HepG2 (cell line): Measurements from ENCODE around the gene MS4A7. TPM values are rescaled to one million over a fixed set of nuclear protein-coding genes. Genes with fewer than 3 reads are reported as not detected.

Source experiments
- ATAC-seq: fragments of 200-7000 bp; cut with Tn5 transposase; 3 replicates; pipeline ENCODE4 v1.9.1; 2020; ENCODE audit warnings: mild to moderate bottlenecking, moderate library complexity
- BruUV-seq: library from RNA; stranded (reverse); fragments of 400-500 nt; replicated peaks from 2 replicates; lab custom pipeline; 2021; lab: Mats Ljungman, UMichigan
- CTCF ChIA-PET: fragments of 300-600 bp; formaldehyde crosslinking; extraction: SDS; loops from one replicate; lab custom pipeline; 2021; ENCODE audit warnings: low total read pairs, inconsistent platforms, low intra/inter-chr PET ratio; lab: Yijun Ruan, JAX
- POLR2A ChIA-PET: fragments of 350-600 bp; sonication (Branson Sonifier 250); formaldehyde crosslinking; loops from one replicate; lab custom pipeline; 2020; ENCODE audit warnings: antibody characterized with exemption, inconsistent platforms; lab: Yijun Ruan, JAX
- DNase-seq: peaks from one replicate; pipeline ENCODE4 v3.0.0-alpha.2; 2015; ENCODE audit warnings: low spot score
- FAIRE-seq: peaks from 3 replicates; lab custom pipeline; 2011; peaks lifted over from hg19 to GRCh38; lab: Jason Lieb, UNC
- H2AFZ ChIP-seq: one replicate; pipeline ENCODE4 v1.6.1; 2011; ENCODE audit warnings: low read length, inconsistent platforms
- H3K27ac ChIP-seq: fragments of 300-600 bp; 3 replicates; pipeline ENCODE4 v1.8.0; 2011; ENCODE audit warnings: mixed run types, mild to moderate bottlenecking, mixed read lengths, low read length, inconsistent platforms; ENCODE audit not compliant: insufficient read depth; ENCODE audit errors: extremely low read length
- H3K27me3 ChIP-seq, 2 experiments: fragments of 200-600 bp in 1 of 2; 2 replicates in 1 of 2; 3 replicates in 1 of 2; pipeline versions ENCODE4 v1.6.0 to v1.8.0; 2011; ENCODE audit warnings: low read length in 2 of 2, mild to moderate bottlenecking in 2 of 2, moderate library complexity in 2 of 2, inconsistent platforms in 1 of 2; ENCODE audit not compliant: insufficient read depth in 2 of 2, control insufficient read depth in 1 of 2
- H3K36me3 ChIP-seq, 2 experiments: fragments of 200-600 bp in 1 of 2; replicated peaks in 1 of 2; 2 replicates in 1 of 2; 3 replicates in 1 of 2; pipeline versions ENCODE4 v1.5.1 to v1.8.0; 2011; ENCODE audit warnings: low read length in 2 of 2, inconsistent platforms in 1 of 2; ENCODE audit not compliant: insufficient read depth in 2 of 2, control insufficient read depth in 1 of 2
- H3K4me1 ChIP-seq: 2 replicates; pipeline ENCODE4 v1.5.1; 2012; ENCODE audit warnings: low read length, inconsistent platforms; ENCODE audit not compliant: insufficient read depth
- H3K4me2 ChIP-seq: 2 replicates; pipeline ENCODE4 v1.6.0; 2011; ENCODE audit warnings: low read depth, low read length, inconsistent platforms
- H3K4me3 ChIP-seq, 3 experiments: fragments of 200-600 bp in 1 of 3; sonication (generic), shearing (Covaris generic) in 1 of 3; replicated peaks in 1 of 3; 2 replicates each; pipeline ENCODE4 v1.5.1; 2011 to 2016; ENCODE audit warnings: low read length in 3 of 3, inconsistent platforms in 2 of 3, low read depth in 2 of 3, mild to moderate bottlenecking in 2 of 3, control low read depth in 1 of 3, mixed read lengths in 1 of 3; ENCODE audit not compliant: insufficient read depth in 1 of 3
- H3K79me2 ChIP-seq: one replicate; pipeline ENCODE4 v1.6.1; 2011; ENCODE audit warnings: low read length, inconsistent platforms; ENCODE audit not compliant: insufficient read depth
- H3K9ac ChIP-seq: 2 replicates; pipeline ENCODE4 v1.6.0; 2011; ENCODE audit warnings: mild to moderate bottlenecking, low read depth, low read length, inconsistent platforms; ENCODE audit not compliant: insufficient read depth
- H3K9me3 ChIP-seq: 2 replicates; pipeline ENCODE4 v1.5.1; 2012; ENCODE audit warnings: mild to moderate bottlenecking, low read length
- H4K20me1 ChIP-seq: 2 replicates; pipeline ENCODE4 v1.6.0; 2011; ENCODE audit warnings: inconsistent platforms, mild to moderate bottlenecking, low read length, moderate library complexity; ENCODE audit not compliant: insufficient read depth
- ATF5 ChIP-seq: sonication (generic); formaldehyde crosslinking; IDR thresholded peaks from 2 replicates; pipeline ENCODE4 v1.4.0; 2020; ENCODE audit warnings: mild to moderate bottlenecking, low read depth, missing genetic modification reagents
- BCL6 ChIP-seq: IDR thresholded peaks from 2 replicates; pipeline ENCODE4 v1.6.1; 2016; ENCODE audit warnings: missing genetic modification reagents, missing compliant biosample characterization
- FOXC1 ChIP-seq: sonication (generic); formaldehyde crosslinking; IDR thresholded peaks from 2 replicates; pipeline ENCODE4 v1.8.0; 2022; ENCODE audit warnings: mild to moderate bottlenecking, missing genetic modification reagents, borderline replicate concordance
- PCBP2 ChIP-seq: fragments of 200-400 bp; formaldehyde crosslinking; optimal IDR thresholded peaks from 2 replicates; pipeline ENCODE3; 2018; ENCODE audit warnings: low read length, low read depth; ENCODE audit not compliant: poor library complexity, severe bottlenecking
- ZBTB37 ChIP-seq: sonication (generic); formaldehyde crosslinking; IDR thresholded peaks from 2 replicates; pipeline ENCODE4 v1.4.0; 2020; ENCODE audit warnings: mild to moderate bottlenecking, missing genetic modification reagents
- ZMAT3 ChIP-seq: sonication (generic); formaldehyde crosslinking; conservative IDR thresholded peaks from 2 replicates; pipeline ENCODE4 v1.7.0; 2021; ENCODE audit warnings: missing genetic modification reagents
- ZNF142 ChIP-seq: sonication (generic); formaldehyde crosslinking; IDR thresholded peaks from 2 replicates; pipeline ENCODE4 v1.4.0; 2020; ENCODE audit warnings: missing genetic modification reagents
- ZNF780A ChIP-seq: sonication (generic); formaldehyde crosslinking; IDR thresholded peaks from 2 replicates; pipeline ENCODE4 v1.8.0; 2022; ENCODE audit warnings: mild to moderate bottlenecking, missing genetic modification reagents, moderate library complexity
- WGBS: methylation state at CpG from one replicate; pipeline ENCODE4 v1.1.6; 2017; ENCODE audit warnings: low lambda C conversion rate; 5-methylcytosine and 5-hydroxymethylcytosine counted together
- in situ Hi-C: cut with HindIII; loops from 2 replicates; pipeline ENCODE4 v1.10.0; 2017; ENCODE audit warnings: low pct_unique_long_range_greater_than_20kb; ENCODE audit not compliant: extremely low pct_ligation_motif_present
- intact Hi-C: fragments of 100-400 bp; cut with micrococcal nuclease; formaldehyde crosslinking; loops from one replicate; pipeline ENCODE4 v1.10.0; 2022; ENCODE audit not compliant: unreplicated experiment
- polyA plus RNA-seq, 8 experiments: library from polyadenylated mRNA; depleted of rRNA in 3 of 8; stranded (reverse) in 7 of 8; unstranded in 1 of 8; fragments of >200 nt; fragmentation: Illumina TruSeq in 4 of 8; extraction: Trizol in 4 of 8; gene quantifications; 2 replicates each; pipeline versions ENCODE4 v1.2.1 to v1.2.3, GENCODE V29; 2011 to 2016; ENCODE audit warnings: low read depth in 4 of 8, missing spikeins in 1 of 8, mixed read lengths in 1 of 8; ENCODE audit not compliant: insufficient read depth in 1 of 8
- total RNA-seq, 5 experiments: library from RNA; depleted of rRNA; stranded (reverse); fragments of >200 nt; fragmentation: Illumina TruSeq; extraction: Trizol; gene quantifications; 2 replicates each; pipeline ENCODE4 v1.2.3, GENCODE V29; 2016; ENCODE audit warnings: low read depth in 1 of 5
- TF ChIP-seq, protein P1 (sequence below): sonication (generic); formaldehyde crosslinking; IDR thresholded peaks from 2 replicates; pipeline ENCODE4 v1.8.0; 2022; ENCODE audit warnings: low read depth, missing genetic modification reagents
- TF ChIP-seq, protein P2 (sequence below): sonication (generic); formaldehyde crosslinking; conservative IDR thresholded peaks from 2 replicates; pipeline ENCODE4 v1.8.0; 2022; ENCODE audit warnings: mild to moderate bottlenecking, moderate library complexity, missing genetic modification reagents
- TF ChIP-seq, protein P3 (sequence below): IDR thresholded peaks from 2 replicates; pipeline ENCODE4 v1.6.1; 2012; ENCODE audit warnings: inconsistent platforms

The MS4A7 gene
- total and polyA plus RNA-seq, 2 of the 13 experiments (the other 11 are each of a cell fraction or from before 2014, with no cell fraction given): not detected

- TF ChIP-seq ATF5: no peak
- no peak for TF ChIP-seq ZMAT3 (CRISPR knock-in tag)
- no peak for TF ChIP-seq ZNF780A
- no peak for TF ChIP-seq ZNF142
- no peak for TF ChIP-seq BCL6 (CRISPR knock-in tag)
- no peak for TF ChIP-seq FOXC1
- TF ChIP-seq PCBP2: no peak
- TF ChIP-seq, protein P1, sequence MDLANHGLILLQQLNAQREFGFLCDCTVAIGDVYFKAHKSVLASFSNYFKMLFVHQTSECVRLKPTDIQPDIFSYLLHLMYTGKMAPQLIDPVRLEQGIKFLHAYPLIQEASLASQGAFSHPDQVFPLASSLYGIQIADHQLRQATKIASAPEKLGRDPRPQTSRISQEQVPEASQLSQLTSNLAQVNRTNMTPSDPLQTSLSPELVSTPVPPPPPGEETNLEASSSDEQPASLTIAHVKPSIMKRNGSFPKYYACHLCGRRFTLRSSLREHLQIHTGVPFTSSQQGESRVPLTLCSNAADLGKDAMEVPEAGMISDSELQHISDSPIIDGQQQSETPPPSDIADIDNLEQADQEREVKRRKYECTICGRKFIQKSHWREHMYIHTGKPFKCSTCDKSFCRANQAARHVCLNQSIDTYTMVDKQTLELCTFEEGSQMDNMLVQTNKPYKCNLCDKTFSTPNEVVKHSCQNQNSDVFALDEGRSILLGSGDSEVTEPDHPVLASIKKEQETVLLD (CRISPR knock-in tag): no peak
- TF ChIP-seq, protein P2, sequence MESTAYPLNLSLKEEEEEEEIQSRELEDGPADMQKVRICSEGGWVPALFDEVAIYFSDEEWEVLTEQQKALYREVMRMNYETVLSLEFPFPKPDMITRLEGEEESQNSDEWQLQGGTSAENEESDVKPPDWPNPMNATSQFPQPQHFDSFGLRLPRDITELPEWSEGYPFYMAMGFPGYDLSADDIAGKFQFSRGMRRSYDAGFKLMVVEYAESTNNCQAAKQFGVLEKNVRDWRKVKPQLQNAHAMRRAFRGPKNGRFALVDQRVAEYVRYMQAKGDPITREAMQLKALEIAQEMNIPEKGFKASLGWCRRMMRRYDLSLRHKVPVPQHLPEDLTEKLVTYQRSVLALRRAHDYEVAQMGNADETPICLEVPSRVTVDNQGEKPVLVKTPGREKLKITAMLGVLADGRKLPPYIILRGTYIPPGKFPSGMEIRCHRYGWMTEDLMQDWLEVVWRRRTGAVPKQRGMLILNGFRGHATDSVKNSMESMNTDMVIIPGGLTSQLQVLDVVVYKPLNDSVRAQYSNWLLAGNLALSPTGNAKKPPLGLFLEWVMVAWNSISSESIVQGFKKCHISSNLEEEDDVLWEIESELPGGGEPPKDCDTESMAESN (CRISPR knock-in tag): no peak
- TF ChIP-seq, protein P3, sequence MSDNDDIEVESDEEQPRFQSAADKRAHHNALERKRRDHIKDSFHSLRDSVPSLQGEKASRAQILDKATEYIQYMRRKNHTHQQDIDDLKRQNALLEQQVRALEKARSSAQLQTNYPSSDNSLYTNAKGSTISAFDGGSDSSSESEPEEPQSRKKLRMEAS: no peak
- no peak for TF ChIP-seq ZBTB37 (CRISPR knock-in tag)
- WGBS: 0% methylated on average over 2 of the region's 2 CpGs
- Histone ChIP-seq H3K4me1 (peaks cover 11% of the 10 kb centered on the region), H3K27me3 (peaks cover 0 to 9% of the 10 kb centered on the region in 2 experiments; a peak in 3 of 5 replicates), H3K79me2 (no peaks in the 10 kb centered on the region), H3K4me3 (no peak overlapping the region), H2AFZ (no peak overlapping the region), H3K9me3 (no peaks in the 10 kb centered on the region), H3K4me2 (no peak overlapping the region), H3K9ac (no peak overlapping the region), H3K27ac (no peak overlapping the region), H3K36me3 (no peaks in the 10 kb centered on the region), H4K20me1 (no peaks in the 10 kb centered on the region)
- ChIA-PET POLR2A (no interaction called here), CTCF (no interaction called here)
- no peak for ATAC-seq
- DNase-seq: no peak
- FAIRE-seq: no peak
- intact Hi-C loops: no loop called here
- BruUV-seq: no TSS peak
- in situ Hi-C loops: no loop called here
Observed at GRCh38 chr11:60370252-60370810, 8.0 kb upstream of the MS4A7 start.
